Tibial nerve (tissue), 4 donors: ENCODE measurements around the gene MALRD1. TPM values are rescaled to one million over a fixed set of nuclear protein-coding genes. Genes with fewer than 3 reads are reported as not detected.

Source experiments
- DNase-seq, 2 donors: peaks; one replicate each; pipeline ENCODE4 v3.0.0-alpha.2; 2019; ENCODE audit warnings: low spot score in 2 of 2
- H3K27ac ChIP-seq, 4 donors: fragments of 200-600 bp; sonication (generic) in 3 of 4; one replicate each; pipeline ENCODE4 v1.5.1; 2017 to 2019; ENCODE audit warnings: mild to moderate bottlenecking in 1 of 4
- H3K27me3 ChIP-seq, 2 donors: fragments of 200-600 bp; sonication (generic) in 1 of 2; one replicate each; pipeline versions ENCODE4 v1.5.1 to v1.6.0; 2017 to 2019
- H3K36me3 ChIP-seq, 3 donors: fragments of 200-600 bp; sonication (generic); one replicate each; pipeline ENCODE4 v1.5.1; 2018 to 2019
- H3K4me1 ChIP-seq, 4 donors: fragments of 200-600 bp; sonication (generic) in 3 of 4; one replicate each; pipeline ENCODE4 v1.5.1; 2017 to 2019
- H3K4me3 ChIP-seq, 4 donors: fragments of 200-600 bp; sonication (generic) in 3 of 4; one replicate each; pipeline ENCODE4 v1.5.1; 2017 to 2019; ENCODE audit warnings: mild to moderate bottlenecking in 1 of 4, moderate library complexity in 1 of 4
- H3K9me3 ChIP-seq, 4 donors: fragments of 200-600 bp; sonication (generic) in 3 of 4; one replicate each; pipeline ENCODE4 v1.5.1; 2017 to 2019
- EP300 ChIP-seq, 2 donors: sonication (generic); formaldehyde crosslinking; IDR thresholded peaks; one replicate each; pipeline ENCODE4 v1.6.1; 2017; ENCODE audit warnings: antibody characterized with exemption in 2 of 2, mild to moderate bottlenecking in 1 of 2
- POLR2A ChIP-seq, 2 donors: fragments of 450-650 bp; IDR thresholded peaks; one replicate each; pipeline ENCODE4 v1.6.1; 2017; ENCODE audit warnings: antibody characterized with exemption in 2 of 2, mild to moderate bottlenecking in 2 of 2, moderate library complexity in 2 of 2
- WGBS, 2 donors: methylation state at CpG; one replicate each; pipeline ENCODE4 v1.1.5; 2018; 5-methylcytosine and 5-hydroxymethylcytosine counted together
- total RNA-seq, 4 donors: library from RNA; depleted of rRNA; stranded (reverse); fragments of >200 nt; gene quantifications; one replicate each; pipeline ENCODE4 v1.1.0, GENCODE V29; 2016
- TF ChIP-seq, protein P1 (sequence below), 5 experiments: fragments of 200-600 bp in 3 of 5; fragments of 450-650 bp in 2 of 5; sonication (generic) in 3 of 5; IDR thresholded peaks; one replicate each; pipeline ENCODE4 v1.5.1; 2016 to 2019; ENCODE audit warnings: antibody characterized with exemption in 5 of 5, mild to moderate bottlenecking in 3 of 5, moderate library complexity in 2 of 5

Gene MALRD1
- total RNA-seq, 4 donors from 2014 or later: 1.3 to 5.4 (median 3.6) TPM; not detected in 1

DNA sequence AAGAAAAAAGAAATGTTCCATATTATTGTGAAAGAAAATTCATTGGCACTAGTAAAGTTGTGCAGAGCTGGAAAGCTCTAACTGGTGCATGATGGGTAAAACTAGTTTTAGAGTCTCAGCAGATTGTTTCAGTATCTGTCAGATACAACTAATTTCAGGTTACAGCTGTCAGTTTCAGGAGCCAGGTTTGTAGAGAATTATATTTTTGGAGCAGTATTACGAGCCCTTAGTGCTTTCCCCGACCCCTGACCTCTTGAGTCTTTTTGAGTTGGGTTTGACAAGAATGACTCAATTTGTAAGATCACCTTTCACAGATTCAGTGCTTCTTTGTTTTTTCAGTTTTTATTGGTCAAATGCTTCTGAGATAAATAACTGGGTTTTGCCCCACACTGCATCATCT lies 401.3 kb downstream of the MALRD1 start:
- Histone ChIP-seq H3K27ac (no peak overlapping the region), H3K27me3 (no peaks in the 10 kb centered on the region), H3K36me3 (no peaks in the 10 kb centered on the region), H3K9me3 (no peaks in the 10 kb centered on the region), H3K4me1 (no peaks in the 10 kb centered on the region), H3K4me3 (no peak overlapping the region)
- 87 to 88% methylated on average over 2 of the region's 2 CpGs for WGBS, 2 donors
- no peak for DNase-seq
- TF ChIP-seq, protein P1, sequence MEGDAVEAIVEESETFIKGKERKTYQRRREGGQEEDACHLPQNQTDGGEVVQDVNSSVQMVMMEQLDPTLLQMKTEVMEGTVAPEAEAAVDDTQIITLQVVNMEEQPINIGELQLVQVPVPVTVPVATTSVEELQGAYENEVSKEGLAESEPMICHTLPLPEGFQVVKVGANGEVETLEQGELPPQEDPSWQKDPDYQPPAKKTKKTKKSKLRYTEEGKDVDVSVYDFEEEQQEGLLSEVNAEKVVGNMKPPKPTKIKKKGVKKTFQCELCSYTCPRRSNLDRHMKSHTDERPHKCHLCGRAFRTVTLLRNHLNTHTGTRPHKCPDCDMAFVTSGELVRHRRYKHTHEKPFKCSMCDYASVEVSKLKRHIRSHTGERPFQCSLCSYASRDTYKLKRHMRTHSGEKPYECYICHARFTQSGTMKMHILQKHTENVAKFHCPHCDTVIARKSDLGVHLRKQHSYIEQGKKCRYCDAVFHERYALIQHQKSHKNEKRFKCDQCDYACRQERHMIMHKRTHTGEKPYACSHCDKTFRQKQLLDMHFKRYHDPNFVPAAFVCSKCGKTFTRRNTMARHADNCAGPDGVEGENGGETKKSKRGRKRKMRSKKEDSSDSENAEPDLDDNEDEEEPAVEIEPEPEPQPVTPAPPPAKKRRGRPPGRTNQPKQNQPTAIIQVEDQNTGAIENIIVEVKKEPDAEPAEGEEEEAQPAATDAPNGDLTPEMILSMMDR (IDR thresholded peaks at IDR 0.05): no peak
- TF ChIP-seq EP300 (IDR thresholded peaks at IDR 0.05): no peak
- no peak for TF ChIP-seq POLR2A (IDR thresholded peaks at IDR 0.05)

DNA sequence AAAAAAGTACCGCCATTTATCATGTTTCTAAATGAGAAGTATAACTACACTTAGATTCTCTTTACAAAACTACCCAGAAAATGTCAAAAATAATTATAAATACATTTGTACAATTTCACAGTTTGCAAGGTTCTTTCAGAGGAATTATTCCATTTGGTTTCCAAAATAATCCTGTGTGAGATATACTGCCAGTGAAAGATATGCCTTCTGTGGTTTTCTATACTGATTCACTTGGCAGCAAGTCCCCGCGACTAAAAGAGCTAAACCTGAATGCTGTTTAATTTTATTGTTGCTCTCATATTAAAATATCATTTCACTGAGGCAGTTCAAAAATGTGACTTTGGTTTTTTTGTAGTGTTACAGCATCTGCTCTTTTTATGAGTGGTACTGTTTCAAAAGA lies 402.8 kb downstream of the MALRD1 start:
- Histone ChIP-seq H3K36me3 (no peaks in the 10 kb centered on the region), H3K27me3 (no peaks in the 10 kb centered on the region), H3K27ac (no peak overlapping the region), H3K9me3 (no peaks in the 10 kb centered on the region), H3K4me1 (no peaks in the 10 kb centered on the region), H3K4me3 (no peak overlapping the region)
- WGBS, 2 donors: 63% methylated on average over 3 of the region's 3 CpGs
- no peak for DNase-seq
- TF ChIP-seq, protein P1 (IDR thresholded peaks at IDR 0.05): no peak
- no peak for TF ChIP-seq EP300 (IDR thresholded peaks at IDR 0.05)
- no peak for TF ChIP-seq POLR2A (IDR thresholded peaks at IDR 0.05)

DNA sequence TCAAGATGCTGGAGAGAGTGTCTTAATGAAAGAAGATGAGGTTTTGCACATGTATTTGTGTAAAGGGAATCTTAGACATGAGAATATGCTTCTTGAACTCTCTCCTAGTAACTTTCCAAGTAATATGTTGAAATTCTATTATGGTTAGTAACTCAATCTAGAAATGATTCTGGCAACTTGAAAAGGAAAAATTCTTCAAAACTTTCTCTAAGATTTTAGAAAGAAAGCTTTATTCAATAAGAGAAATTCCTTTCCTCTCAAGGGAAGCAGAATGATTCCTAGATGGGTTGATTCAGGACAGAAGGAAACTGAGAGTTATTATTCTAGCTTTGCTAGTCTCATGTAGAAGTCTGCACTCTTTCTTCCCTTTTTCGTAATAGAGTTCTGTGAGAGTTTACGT lies 403.3 kb downstream of the MALRD1 start:
- Histone ChIP-seq H3K36me3 (no peaks in the 10 kb centered on the region), H3K27me3 (no peaks in the 10 kb centered on the region), H3K9me3 (no peaks in the 10 kb centered on the region), H3K4me1 (no peaks in the 10 kb centered on the region), H3K27ac (no peak overlapping the region), H3K4me3 (no peak overlapping the region)
- whole genome bisulfite sequencing, 2 donors: 31% methylated on average over 2 of the region's 2 CpGs
- TF ChIP-seq EP300 (IDR thresholded peaks at IDR 0.05): no peak
- TF ChIP-seq, protein P1 (IDR thresholded peaks at IDR 0.05): no peak
- TF ChIP-seq POLR2A (IDR thresholded peaks at IDR 0.05): no peak
- no peak for DNase-seq

DNA sequence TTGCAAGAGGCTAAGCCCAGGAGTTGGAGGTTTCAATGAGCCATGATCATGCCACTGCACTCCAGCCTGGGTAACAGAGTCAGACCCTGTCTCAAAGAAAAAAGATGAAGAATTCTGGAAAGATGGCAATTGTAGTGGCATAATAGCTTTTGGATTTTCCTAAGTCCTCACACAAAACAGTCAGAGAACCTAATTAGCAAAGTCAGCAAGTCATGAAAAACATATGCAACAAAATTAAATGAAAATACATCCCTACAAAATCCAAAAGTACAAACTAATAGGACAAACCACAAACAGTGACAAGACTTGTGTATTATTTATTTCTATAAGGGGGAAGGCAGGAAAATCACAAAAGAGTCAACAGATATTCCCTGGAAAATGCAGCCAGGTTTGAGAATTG lies 405.4 kb downstream of the MALRD1 start:
- no peak for DNase-seq
- no peaks in the 10 kb centered on the region for H3K27me3 ChIP-seq

DNA sequence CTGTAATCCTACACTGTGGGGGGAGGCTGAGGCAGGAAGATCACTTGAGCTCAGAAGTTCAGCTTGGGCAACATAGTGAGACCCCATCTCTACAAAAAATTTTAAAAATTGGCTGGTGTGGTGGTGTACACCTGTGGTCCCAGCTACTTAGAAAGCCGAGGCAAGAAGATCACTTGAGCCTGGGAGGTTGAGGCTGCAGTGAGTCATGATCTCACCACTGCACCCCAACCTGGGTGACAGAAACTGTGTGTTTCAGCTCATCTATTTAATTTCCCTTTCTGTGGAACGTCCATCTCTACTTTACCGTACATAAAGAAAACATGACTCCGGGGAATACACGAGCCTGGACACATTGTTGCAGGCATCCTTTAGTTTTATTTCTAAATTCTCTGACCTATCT lies 413.0 kb downstream of the MALRD1 start:
- Histone ChIP-seq H3K4me1 (no peaks in the 10 kb centered on the region), H3K4me3 (no peak overlapping the region), H3K9me3 (no peaks in the 10 kb centered on the region), H3K27ac (no peak overlapping the region), H3K36me3 (no peaks in the 10 kb centered on the region), H3K27me3 (no peaks in the 10 kb centered on the region)
- WGBS, 2 donors: 88 to 92% methylated on average over 5 of the region's 5 CpGs
- TF ChIP-seq, protein P1 (IDR thresholded peaks at IDR 0.05): no peak
- no peak for TF ChIP-seq POLR2A (IDR thresholded peaks at IDR 0.05)
- no peak for TF ChIP-seq EP300 (IDR thresholded peaks at IDR 0.05)
- no peak for DNase-seq

More for the DNA sequence above, 405.4 kb downstream of the MALRD1 start:
- H3K4me3 ChIP-seq: no peak overlapping the region
- no peaks in the 10 kb centered on the region for H3K9me3 ChIP-seq
- no peak overlapping the region for H3K27ac ChIP-seq
- TF ChIP-seq POLR2A (IDR thresholded peaks at IDR 0.05): no peak
- TF ChIP-seq, protein P1 (IDR thresholded peaks at IDR 0.05): no peak
- TF ChIP-seq EP300 (IDR thresholded peaks at IDR 0.05): no peak
- no peaks in the 10 kb centered on the region for H3K4me1 ChIP-seq
- H3K36me3 ChIP-seq: no peaks in the 10 kb centered on the region
